Measurements from ENCODE around the gene RFC4. TPM values are rescaled to one million over a fixed set of nuclear protein-coding genes. Genes with fewer than 3 reads are reported as not detected.
"Not testable (repeated sequence)": the region's sequence is repeated elsewhere in the genome, so short reads cannot be mapped to it uniquely, and the experiment has no call there.

The RFC4 gene
- total and polyA plus RNA-seq, 2 donors = 28.2 to 67.8 TPM

- peaks cover 64 to 95% of the 10 kb centered on the region in 2 donors for H3K27me3 ChIP-seq (ENCODE audit: control insufficient read depth in 2 of 2, insufficient read depth in 1 of 2, low read length in 1 of 2)
- H3K27ac ChIP-seq (ENCODE audit: low read depth in 1 of 2, low read length in 1 of 2) = no peak overlapping the region
- 2% methylated on average over 80 of the region's 80 CpGs for WGBS
- H3K9me3 ChIP-seq (ENCODE audit: control insufficient read depth in 2 of 2, insufficient read depth in 1 of 2, low read length in 1 of 2) = peaks cover 0 to 4% of the 10 kb centered on the region in 2 donors
- H3K4me3 ChIP-seq (ENCODE audit: low read length in 2 of 2) = peak overlapping the region; percentile 37 to 67
- H3K36me3 ChIP-seq (ENCODE audit: control insufficient read depth in 2 of 2, insufficient read depth in 2 of 2, low read length in 1 of 2) = no peaks in the 10 kb centered on the region
- DNase-seq (ENCODE audit: low read depth in 6 of 9, low spot score in 9 of 9) = peak in 8 of 9 donors; percentile 70 to 91 (median 83)
- peaks cover 2 to 27% of the 10 kb centered on the region in 2 donors for H3K4me1 ChIP-seq (ENCODE audit: control insufficient read depth in 2 of 2, insufficient read depth in 2 of 2, low read length in 2 of 2)
Observed at GRCh38 chr3:186826976-186827857, 20.9 kb upstream of the RFC4 start.

- no peak for DNase-seq (ENCODE audit: low read depth in 6 of 9, low spot score in 9 of 9)
- WGBS = 15% methylated on average over 14 of the region's 14 CpGs
- Histone ChIP-seq H3K27me3 (ENCODE audit: control insufficient read depth in 2 of 2, insufficient read depth in 1 of 2, low read length in 1 of 2) (peaks cover 61 to 93% of the 10 kb centered on the region in 2 donors), H3K9me3 (ENCODE audit: control insufficient read depth in 2 of 2, insufficient read depth in 1 of 2, low read length in 1 of 2) (peaks cover 0 to 4% of the 10 kb centered on the region in 2 donors), H3K4me3 (ENCODE audit: low read length in 2 of 2) (peak overlapping the region; percentile 37 to 67), H3K4me1 (ENCODE audit: control insufficient read depth in 2 of 2, insufficient read depth in 2 of 2, low read length in 2 of 2) (peaks cover 2 to 27% of the 10 kb centered on the region in 2 donors), H3K27ac (ENCODE audit: low read depth in 1 of 2, low read length in 1 of 2) (no peak overlapping the region), H3K36me3 (ENCODE audit: control insufficient read depth in 2 of 2, insufficient read depth in 2 of 2, low read length in 1 of 2) (no peaks in the 10 kb centered on the region)
Observed at GRCh38 chr3:186826410-186826975, 20.2 kb upstream of the RFC4 start.

GRCh38 chr3:186825872-186826409 is 19.7 kb upstream of the RFC4 start:
- WGBS = 24% methylated on average over 11 of the region's 11 CpGs
- Histone ChIP-seq H3K27me3 (ENCODE audit: control insufficient read depth in 2 of 2, insufficient read depth in 1 of 2, low read length in 1 of 2) (peaks cover 59 to 88% of the 10 kb centered on the region in 2 donors), H3K4me3 (ENCODE audit: low read length in 2 of 2) (no peak overlapping the region), H3K9me3 (ENCODE audit: control insufficient read depth in 2 of 2, insufficient read depth in 1 of 2, low read length in 1 of 2) (peaks cover 0 to 4% of the 10 kb centered on the region in 2 donors), H3K27ac (ENCODE audit: low read depth in 1 of 2, low read length in 1 of 2) (no peak overlapping the region), H3K4me1 (ENCODE audit: control insufficient read depth in 2 of 2, insufficient read depth in 2 of 2, low read length in 2 of 2) (peaks cover 2 to 27% of the 10 kb centered on the region in 2 donors), H3K36me3 (ENCODE audit: control insufficient read depth in 2 of 2, insufficient read depth in 2 of 2, low read length in 1 of 2) (no peaks in the 10 kb centered on the region)
- no peak for DNase-seq (ENCODE audit: low read depth in 6 of 9, low spot score in 9 of 9)

GRCh38 chr3:186825294-186825821 is 19.1 kb upstream of the RFC4 start:
- H3K4me3 ChIP-seq (ENCODE audit: low read length in 2 of 2) = no peak overlapping the region
- WGBS = 5% methylated on average over 23 of the region's 23 CpGs
- H3K27me3 ChIP-seq (ENCODE audit: control insufficient read depth in 2 of 2, insufficient read depth in 1 of 2, low read length in 1 of 2) = peaks cover 57 to 82% of the 10 kb centered on the region in 2 donors
- DNase-seq (ENCODE audit: low read depth in 6 of 9, low spot score in 9 of 9) = peak in 1 of 9 donors; percentile 49
- peaks cover 0 to 4% of the 10 kb centered on the region in 2 donors for H3K9me3 ChIP-seq (ENCODE audit: control insufficient read depth in 2 of 2, insufficient read depth in 1 of 2, low read length in 1 of 2)
- H3K27ac ChIP-seq (ENCODE audit: low read depth in 1 of 2, low read length in 1 of 2) = no peak overlapping the region
- no peaks in the 10 kb centered on the region for H3K36me3 ChIP-seq (ENCODE audit: control insufficient read depth in 2 of 2, insufficient read depth in 2 of 2, low read length in 1 of 2)
- H3K4me1 ChIP-seq (ENCODE audit: control insufficient read depth in 2 of 2, insufficient read depth in 2 of 2, low read length in 2 of 2) = peaks cover 2 to 27% of the 10 kb centered on the region in 2 donors

- Histone ChIP-seq H3K27me3 (ENCODE audit: control insufficient read depth in 2 of 2, insufficient read depth in 1 of 2, low read length in 1 of 2) (peaks cover 50 to 74% of the 10 kb centered on the region in 2 donors), H3K4me1 (ENCODE audit: control insufficient read depth in 2 of 2, insufficient read depth in 2 of 2, low read length in 2 of 2) (peaks cover 2 to 27% of the 10 kb centered on the region in 2 donors), H3K9me3 (ENCODE audit: control insufficient read depth in 2 of 2, insufficient read depth in 1 of 2, low read length in 1 of 2) (peaks cover 0 to 4% of the 10 kb centered on the region in 2 donors), H3K36me3 (ENCODE audit: control insufficient read depth in 2 of 2, insufficient read depth in 2 of 2, low read length in 1 of 2) (no peaks in the 10 kb centered on the region), H3K27ac (ENCODE audit: low read depth in 1 of 2, low read length in 1 of 2) (no peak overlapping the region), H3K4me3 (ENCODE audit: low read length in 2 of 2) (no peak overlapping the region)
- 61% methylated on average over 18 of the region's 18 CpGs for WGBS
- DNase-seq (ENCODE audit: low read depth in 6 of 9, low spot score in 9 of 9) = no peak
Observed at GRCh38 chr3:186824430-186825139, 18.3 kb upstream of the RFC4 start.

- no peak overlapping the region for H3K27ac ChIP-seq (ENCODE audit: low read depth in 1 of 2, low read length in 1 of 2)
- H3K4me3 ChIP-seq (ENCODE audit: low read length in 2 of 2) = no peak overlapping the region
- peaks cover 2 to 26% of the 10 kb centered on the region in 2 donors for H3K4me1 ChIP-seq (ENCODE audit: control insufficient read depth in 2 of 2, insufficient read depth in 2 of 2, low read length in 2 of 2)
- 91% methylated on average over 2 of the region's 2 CpGs for WGBS
- no peaks in the 10 kb centered on the region for H3K36me3 ChIP-seq (ENCODE audit: control insufficient read depth in 2 of 2, insufficient read depth in 2 of 2, low read length in 1 of 2)
- peaks cover 43 to 63% of the 10 kb centered on the region in 2 donors for H3K27me3 ChIP-seq (ENCODE audit: control insufficient read depth in 2 of 2, insufficient read depth in 1 of 2, low read length in 1 of 2)
- peaks cover 0 to 4% of the 10 kb centered on the region in 2 donors for H3K9me3 ChIP-seq (ENCODE audit: control insufficient read depth in 2 of 2, insufficient read depth in 1 of 2, low read length in 1 of 2)
- DNase-seq (ENCODE audit: low read depth in 6 of 9, low spot score in 9 of 9) = no peak
Observed at GRCh38 chr3:186823386-186823785, 17.1 kb upstream of the RFC4 start.

- H3K9me3 ChIP-seq (ENCODE audit: control insufficient read depth in 2 of 2, insufficient read depth in 1 of 2, low read length in 1 of 2); H3K4me3 ChIP-seq (ENCODE audit: low read length in 2 of 2); DNase-seq (ENCODE audit: low read depth in 6 of 9, low spot score in 9 of 9); H3K36me3 ChIP-seq (ENCODE audit: control insufficient read depth in 2 of 2, insufficient read depth in 2 of 2, low read length in 1 of 2); H3K27ac ChIP-seq (ENCODE audit: low read depth in 1 of 2, low read length in 1 of 2): not testable (repeated sequence)
- H3K27me3 ChIP-seq (ENCODE audit: control insufficient read depth in 2 of 2, insufficient read depth in 1 of 2, low read length in 1 of 2) = peaks cover 36 to 53% of the 10 kb centered on the region in 2 donors
- WGBS = 93% methylated on average over 1 of the region's 1 CpG
- peaks cover 2 to 21% of the 10 kb centered on the region in 2 donors for H3K4me1 ChIP-seq (ENCODE audit: control insufficient read depth in 2 of 2, insufficient read depth in 2 of 2, low read length in 2 of 2)
Observed at GRCh38 chr3:186822388-186822759, 16.1 kb upstream of the RFC4 start.

GRCh38 chr3:186821429-186822387 is 15.4 kb upstream of the RFC4 start:
- Histone ChIP-seq H3K9me3 (ENCODE audit: control insufficient read depth in 2 of 2, insufficient read depth in 1 of 2, low read length in 1 of 2) (peaks cover 0 to 4% of the 10 kb centered on the region in 2 donors), H3K27me3 (ENCODE audit: control insufficient read depth in 2 of 2, insufficient read depth in 1 of 2, low read length in 1 of 2) (peaks cover 34 to 48% of the 10 kb centered on the region in 2 donors), H3K4me3 (ENCODE audit: low read length in 2 of 2) (no peak overlapping the region), H3K27ac (ENCODE audit: low read depth in 1 of 2, low read length in 1 of 2) (no peak overlapping the region), H3K4me1 (ENCODE audit: control insufficient read depth in 2 of 2, insufficient read depth in 2 of 2, low read length in 2 of 2) (peaks cover 2 to 18% of the 10 kb centered on the region in 2 donors), H3K36me3 (ENCODE audit: control insufficient read depth in 2 of 2, insufficient read depth in 2 of 2, low read length in 1 of 2) (no peaks in the 10 kb centered on the region)
- WGBS = 66% methylated on average over 11 of the region's 11 CpGs
- peak in 5 of 9 donors; percentile 29 to 74 (median 41) for DNase-seq (ENCODE audit: low read depth in 6 of 9, low spot score in 9 of 9)
